Measurements from ENCODE around the gene FAM50B. TPM values are rescaled to one million over a fixed set of nuclear protein-coding genes. Genes with fewer than 3 reads are reported as not detected.

FAM50B gene
- total and polyA plus RNA-seq, 2 experiments from 2014 or later = 4.4 to 4.8 TPM

DNA sequence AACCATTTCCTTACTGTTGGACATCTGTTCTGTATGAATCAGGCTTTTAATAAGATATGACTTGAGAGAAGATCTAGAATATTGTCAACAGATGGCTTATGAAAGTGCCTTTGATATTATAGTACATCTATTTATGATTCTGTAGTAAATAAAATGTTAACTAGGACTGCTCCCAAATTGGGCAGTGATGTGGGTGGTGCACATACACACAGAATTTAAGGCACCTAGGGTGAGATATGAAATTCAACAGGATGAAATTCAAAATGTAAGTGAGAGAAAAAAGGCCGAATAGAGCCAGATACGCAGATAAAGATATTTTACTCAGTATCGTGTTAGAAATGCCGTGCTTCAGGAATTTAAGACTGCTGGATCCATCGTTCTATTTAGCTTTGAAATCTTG, 26.3 kb downstream of the FAM50B start:
- Histone ChIP-seq H3K4me2 (no peak overlapping the region), H3K27me3 (ENCODE audit: insufficient read depth) (no peaks in the 10 kb centered on the region), H2AFZ (no peak overlapping the region), H3K4me3 (no peak overlapping the region), H4K20me1 (replicated peaks; ENCODE audit: insufficient read depth) (no peaks in the 10 kb centered on the region), H3K9me2 (ENCODE audit: insufficient read depth) (0 out of 2 replicates have a peak, but pooled peaks cover 4% of the 10 kb centered on the region), H3K36me3 (ENCODE audit: insufficient read depth) (no peaks in the 10 kb centered on the region), H3F3A (replicated peaks; ENCODE audit: low read depth) (no peaks in the 10 kb centered on the region), H3K4me1 (ENCODE audit: insufficient read depth) (no peaks in the 10 kb centered on the region), H3K79me2 (replicated peaks; ENCODE audit: insufficient read depth) (no peaks in the 10 kb centered on the region), H3K27ac (ENCODE audit: low read depth) (no peak overlapping the region)
- DNase-seq (ENCODE audit: low spot score) = no peak
- H3K9me3 Mint-ChIP-seq = no peaks in the 10 kb centered on the region
- no peaks in the 10 kb centered on the region for H3K27me3 Mint-ChIP-seq (ENCODE audit: insufficient read depth, low read depth, poor library complexity)
- H3K4me1 Mint-ChIP-seq = no peaks in the 10 kb centered on the region
- H3K4me3 Mint-ChIP-seq = no peak overlapping the region
- no peak overlapping the region for H3K27ac Mint-ChIP-seq
- no peak for ATAC-seq
- peaks cover under 1% of the 10 kb centered on the region; the same call in 1 of the 3 replicates for H3K36me3 Mint-ChIP-seq (ENCODE audit: low read depth)
- no peak for TF ChIP-seq ZNF114 (CRISPR knock-in tag; IDR thresholded peaks at IDR 0.05)
- TF ChIP-seq, protein P1, sequence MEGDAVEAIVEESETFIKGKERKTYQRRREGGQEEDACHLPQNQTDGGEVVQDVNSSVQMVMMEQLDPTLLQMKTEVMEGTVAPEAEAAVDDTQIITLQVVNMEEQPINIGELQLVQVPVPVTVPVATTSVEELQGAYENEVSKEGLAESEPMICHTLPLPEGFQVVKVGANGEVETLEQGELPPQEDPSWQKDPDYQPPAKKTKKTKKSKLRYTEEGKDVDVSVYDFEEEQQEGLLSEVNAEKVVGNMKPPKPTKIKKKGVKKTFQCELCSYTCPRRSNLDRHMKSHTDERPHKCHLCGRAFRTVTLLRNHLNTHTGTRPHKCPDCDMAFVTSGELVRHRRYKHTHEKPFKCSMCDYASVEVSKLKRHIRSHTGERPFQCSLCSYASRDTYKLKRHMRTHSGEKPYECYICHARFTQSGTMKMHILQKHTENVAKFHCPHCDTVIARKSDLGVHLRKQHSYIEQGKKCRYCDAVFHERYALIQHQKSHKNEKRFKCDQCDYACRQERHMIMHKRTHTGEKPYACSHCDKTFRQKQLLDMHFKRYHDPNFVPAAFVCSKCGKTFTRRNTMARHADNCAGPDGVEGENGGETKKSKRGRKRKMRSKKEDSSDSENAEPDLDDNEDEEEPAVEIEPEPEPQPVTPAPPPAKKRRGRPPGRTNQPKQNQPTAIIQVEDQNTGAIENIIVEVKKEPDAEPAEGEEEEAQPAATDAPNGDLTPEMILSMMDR (conservative IDR thresholded peaks at IDR 0.05; ENCODE audit: low read depth in 2 of 2) = no peak

DNA sequence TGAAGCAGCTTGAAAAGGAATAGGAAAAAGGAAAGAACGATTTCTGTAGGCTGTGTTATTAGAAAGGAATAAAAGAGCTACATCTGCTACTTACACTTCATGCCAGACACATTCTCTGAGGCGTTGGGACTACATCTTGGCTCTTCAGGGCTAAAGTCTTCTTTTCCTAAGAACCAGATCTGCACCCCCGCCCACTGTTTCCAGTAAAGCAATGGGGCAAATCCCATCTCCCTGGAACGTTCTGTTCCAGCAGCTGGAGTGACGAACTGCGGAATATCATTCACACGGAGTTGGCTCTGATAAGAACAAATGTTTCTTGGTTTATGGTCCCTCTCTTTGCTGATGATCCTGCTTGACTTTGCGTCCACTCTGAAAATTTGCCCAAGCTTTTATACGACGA, 26.9 kb downstream of the FAM50B start:
- Mint-ChIP-seq H3K9me3 (0 out of 3 replicates have a peak, but pooled peaks cover 1% of the 10 kb centered on the region), H3K27me3 (ENCODE audit: insufficient read depth, low read depth, poor library complexity) (peaks cover 2% of the 10 kb centered on the region), H3K4me1 (no peaks in the 10 kb centered on the region), H3K4me3 (no peak overlapping the region), H3K27ac (no peak overlapping the region), H3K36me3 (ENCODE audit: low read depth) (peaks cover 4% of the 10 kb centered on the region; the same call in 1 of the 3 replicates)
- H3K9me2 ChIP-seq (ENCODE audit: insufficient read depth) = 0 out of 2 replicates have a peak, but pooled peaks cover 4% of the 10 kb centered on the region
- H3K27ac ChIP-seq (ENCODE audit: low read depth) = no peak overlapping the region
- no peaks in the 10 kb centered on the region for H3K36me3 ChIP-seq (ENCODE audit: insufficient read depth)
- H3K4me3 ChIP-seq = no peak overlapping the region
- no peaks in the 10 kb centered on the region for H3K4me1 ChIP-seq (ENCODE audit: insufficient read depth)
- no peaks in the 10 kb centered on the region for H3K27me3 ChIP-seq (ENCODE audit: insufficient read depth)
- H3F3A ChIP-seq (replicated peaks; ENCODE audit: low read depth) = no peaks in the 10 kb centered on the region
- DNase-seq (ENCODE audit: low spot score) = no peak
- no peak for ATAC-seq
- 0 out of 2 replicates have a peak overlapping the region, but pooled peaks have one; percentile 23 for H2AFZ ChIP-seq
- no peaks in the 10 kb centered on the region for H4K20me1 ChIP-seq (replicated peaks; ENCODE audit: insufficient read depth)
- no peak overlapping the region for H3K4me2 ChIP-seq
- H3K79me2 ChIP-seq (replicated peaks; ENCODE audit: insufficient read depth) = no peaks in the 10 kb centered on the region
- TF ChIP-seq ZNF331 (CRISPR knock-in tag; IDR thresholded peaks at IDR 0.05; ENCODE audit: low read depth) (no peak), ZNF462 (CRISPR knock-in tag; IDR thresholded peaks at IDR 0.05) (no peak), POLR2AphosphoS5 (IDR thresholded peaks at IDR 0.05; ENCODE audit: low read depth) (no peak), CREB1 (CRISPR knock-in tag; IDR thresholded peaks at IDR 0.05; ENCODE audit: low read depth) (no peak), EZH2phosphoT487 (IDR thresholded peaks at IDR 0.05; ENCODE audit: unreplicated experiment) (no peak), NANOG (IDR thresholded peaks at IDR 0.05; ENCODE audit: borderline replicate concordance) (no peak), JUNB (IDR thresholded peaks at IDR 0.05; ENCODE audit: unreplicated experiment) (no peak), STAT1 (IDR thresholded peaks at IDR 0.05; ENCODE audit: unreplicated experiment) (no peak), EZH2 (IDR thresholded peaks at IDR 0.05; ENCODE audit: low read depth, unreplicated experiment) (no peak)
- TF ChIP-seq, protein P2, sequence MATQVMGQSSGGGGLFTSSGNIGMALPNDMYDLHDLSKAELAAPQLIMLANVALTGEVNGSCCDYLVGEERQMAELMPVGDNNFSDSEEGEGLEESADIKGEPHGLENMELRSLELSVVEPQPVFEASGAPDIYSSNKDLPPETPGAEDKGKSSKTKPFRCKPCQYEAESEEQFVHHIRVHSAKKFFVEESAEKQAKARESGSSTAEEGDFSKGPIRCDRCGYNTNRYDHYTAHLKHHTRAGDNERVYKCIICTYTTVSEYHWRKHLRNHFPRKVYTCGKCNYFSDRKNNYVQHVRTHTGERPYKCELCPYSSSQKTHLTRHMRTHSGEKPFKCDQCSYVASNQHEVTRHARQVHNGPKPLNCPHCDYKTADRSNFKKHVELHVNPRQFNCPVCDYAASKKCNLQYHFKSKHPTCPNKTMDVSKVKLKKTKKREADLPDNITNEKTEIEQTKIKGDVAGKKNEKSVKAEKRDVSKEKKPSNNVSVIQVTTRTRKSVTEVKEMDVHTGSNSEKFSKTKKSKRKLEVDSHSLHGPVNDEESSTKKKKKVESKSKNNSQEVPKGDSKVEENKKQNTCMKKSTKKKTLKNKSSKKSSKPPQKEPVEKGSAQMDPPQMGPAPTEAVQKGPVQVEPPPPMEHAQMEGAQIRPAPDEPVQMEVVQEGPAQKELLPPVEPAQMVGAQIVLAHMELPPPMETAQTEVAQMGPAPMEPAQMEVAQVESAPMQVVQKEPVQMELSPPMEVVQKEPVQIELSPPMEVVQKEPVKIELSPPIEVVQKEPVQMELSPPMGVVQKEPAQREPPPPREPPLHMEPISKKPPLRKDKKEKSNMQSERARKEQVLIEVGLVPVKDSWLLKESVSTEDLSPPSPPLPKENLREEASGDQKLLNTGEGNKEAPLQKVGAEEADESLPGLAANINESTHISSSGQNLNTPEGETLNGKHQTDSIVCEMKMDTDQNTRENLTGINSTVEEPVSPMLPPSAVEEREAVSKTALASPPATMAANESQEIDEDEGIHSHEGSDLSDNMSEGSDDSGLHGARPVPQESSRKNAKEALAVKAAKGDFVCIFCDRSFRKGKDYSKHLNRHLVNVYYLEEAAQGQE (IDR thresholded peaks at IDR 0.05; ENCODE audit: unreplicated experiment) = no peak

Measured in GM23338 (cell line).